ENCODE results near the gene ACTN1.

- TF ChIP-seq, protein P1, sequence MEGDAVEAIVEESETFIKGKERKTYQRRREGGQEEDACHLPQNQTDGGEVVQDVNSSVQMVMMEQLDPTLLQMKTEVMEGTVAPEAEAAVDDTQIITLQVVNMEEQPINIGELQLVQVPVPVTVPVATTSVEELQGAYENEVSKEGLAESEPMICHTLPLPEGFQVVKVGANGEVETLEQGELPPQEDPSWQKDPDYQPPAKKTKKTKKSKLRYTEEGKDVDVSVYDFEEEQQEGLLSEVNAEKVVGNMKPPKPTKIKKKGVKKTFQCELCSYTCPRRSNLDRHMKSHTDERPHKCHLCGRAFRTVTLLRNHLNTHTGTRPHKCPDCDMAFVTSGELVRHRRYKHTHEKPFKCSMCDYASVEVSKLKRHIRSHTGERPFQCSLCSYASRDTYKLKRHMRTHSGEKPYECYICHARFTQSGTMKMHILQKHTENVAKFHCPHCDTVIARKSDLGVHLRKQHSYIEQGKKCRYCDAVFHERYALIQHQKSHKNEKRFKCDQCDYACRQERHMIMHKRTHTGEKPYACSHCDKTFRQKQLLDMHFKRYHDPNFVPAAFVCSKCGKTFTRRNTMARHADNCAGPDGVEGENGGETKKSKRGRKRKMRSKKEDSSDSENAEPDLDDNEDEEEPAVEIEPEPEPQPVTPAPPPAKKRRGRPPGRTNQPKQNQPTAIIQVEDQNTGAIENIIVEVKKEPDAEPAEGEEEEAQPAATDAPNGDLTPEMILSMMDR (IDR thresholded peaks at IDR 0.05 in 4 of 5, conservative IDR thresholded peaks at IDR 0.05 in 1 of 5): no peak
- no peak for TF ChIP-seq POLR2A (IDR thresholded peaks at IDR 0.05)
These were observed 132.6 kb downstream of the ACTN1 start for GRCh38 chr14:68846466-68846865.
